ENCODE results near the gene FAM32A.

Gene FAM32A

GRCh38 chr19:16218851-16219250 is 33.6 kb downstream of the FAM32A start:
- FAIRE-seq, result no peak
- DNase-seq (ENCODE audit: insufficient read length, low spot score), result no peak

GRCh38 chr19:16222806-16223205 is 37.6 kb downstream of the FAM32A start:
- DNase-seq (ENCODE audit: insufficient read length, low spot score) (no peak), FAIRE-seq (no peak)

GRCh38 chr19:16223746-16224145 is 38.5 kb downstream of the FAM32A start:
- no peak for FAIRE-seq
- DNase-seq (ENCODE audit: insufficient read length, low spot score), result no peak

- FAIRE-seq (no peak), DNase-seq (ENCODE audit: insufficient read length, low spot score) (no peak)
Measured at GRCh38 chr19:16224293-16225045, 39.3 kb downstream of the FAM32A start.

GRCh38 chr19:16225279-16226183 is 40.3 kb downstream of the FAM32A start:
- no peak for FAIRE-seq

GRCh38 chr19:16226184-16226591 is 41.0 kb downstream of the FAM32A start:
- no peak for FAIRE-seq
- DNase-seq (ENCODE audit: insufficient read length, low spot score), result no peak

More at GRCh38 chr19:16225279-16226183, 40.3 kb downstream of the FAM32A start:
- DNase-seq (ENCODE audit: insufficient read length, low spot score), result no peak

GRCh38 chr19:16226878-16227836 is 41.9 kb downstream of the FAM32A start:
- FAIRE-seq, result no peak
- DNase-seq (ENCODE audit: insufficient read length, low spot score), result no peak

GRCh38 chr19:16227837-16228636 is 42.8 kb downstream of the FAM32A start:
- no peak for DNase-seq (ENCODE audit: insufficient read length, low spot score)
- no peak for FAIRE-seq

GRCh38 chr19:16228637-16229321 is 43.6 kb downstream of the FAM32A start:
- no peak for FAIRE-seq
- DNase-seq (ENCODE audit: insufficient read length, low spot score), result no peak

GRCh38 chr19:16229322-16229641 is 44.1 kb downstream of the FAM32A start:
- FAIRE-seq, result no peak
- no peak for DNase-seq (ENCODE audit: insufficient read length, low spot score)

- FAIRE-seq, result no peak
- no peak for DNase-seq (ENCODE audit: insufficient read length, low spot score)
Measured at GRCh38 chr19:16232127-16232526, 46.9 kb downstream of the FAM32A start.

GRCh38 chr19:16232568-16232967 is 47.4 kb downstream of the FAM32A start:
- no peak for DNase-seq (ENCODE audit: insufficient read length, low spot score)
- no peak for FAIRE-seq

- no peak for FAIRE-seq
- no peak for DNase-seq (ENCODE audit: insufficient read length, low spot score)
Measured at GRCh38 chr19:16233081-16233776, 48.0 kb downstream of the FAM32A start.

GRCh38 chr19:16233836-16234551 is 48.8 kb downstream of the FAM32A start:
- FAIRE-seq, result no peak
- no peak for DNase-seq (ENCODE audit: insufficient read length, low spot score)

GRCh38 chr19:16234552-16235445 is 49.6 kb downstream of the FAM32A start:
- DNase-seq (ENCODE audit: insufficient read length, low spot score) (no peak), FAIRE-seq (no peak)

- DNase-seq (ENCODE audit: insufficient read length, low spot score), result no peak
- no peak for FAIRE-seq
Measured at GRCh38 chr19:16235811-16236652, 50.8 kb downstream of the FAM32A start.

Data from HTR-8/SVneo (cell line).